GM19372 (cell line): ENCODE measurements around the gene ELF1.
"Not testable (repeated sequence)": the region's sequence is repeated elsewhere in the genome, so short reads cannot be mapped to it uniquely, and the experiment has no call there.

ENCODE experiments used
- ATAC-seq: cut with Tn5 transposase; IDR thresholded peaks from one replicate; pipeline ENCODE4 v1.9.1; 2021; ENCODE audit warnings: mild to moderate bottlenecking, low read depth, moderate library complexity; ENCODE audit not compliant: unreplicated experiment

The ELF1 gene

GRCh38 chr13:40960716-40961115 is 58.4 kb downstream of the ELF1 start:
- ATAC-seq, result no peak

- no peak for ATAC-seq
Measured at GRCh38 chr13:40958655-40959054, 60.5 kb downstream of the ELF1 start.

GRCh38 chr13:40946485-40946884 is 72.6 kb downstream of the ELF1 start:
- no peak for ATAC-seq

- no peak for ATAC-seq
Measured at GRCh38 chr13:40943073-40943472, 76.0 kb downstream of the ELF1 start.

GRCh38 chr13:40941581-40941980 is 77.5 kb downstream of the ELF1 start:
- no peak for ATAC-seq

GRCh38 chr13:40940841-40941240 is 78.3 kb downstream of the ELF1 start:
- ATAC-seq, result no peak

- ATAC-seq, result no peak
Measured at GRCh38 chr13:40933508-40934204, 85.5 kb downstream of the ELF1 start.

GRCh38 chr13:40932252-40932651 is 86.9 kb downstream of the ELF1 start:
- ATAC-seq, result no peak

- ATAC-seq, result no peak
Measured at GRCh38 chr13:40931719-40932118, 87.4 kb downstream of the ELF1 start.

- ATAC-seq, result not testable (repeated sequence)
Measured at GRCh38 chr13:40929883-40930282, 89.2 kb downstream of the ELF1 start.

- ATAC-seq, result no peak
Measured at GRCh38 chr13:40928980-40929379, 90.1 kb downstream of the ELF1 start.

GRCh38 chr13:40927929-40928328 is 91.2 kb downstream of the ELF1 start:
- ATAC-seq, result no peak

- no peak for ATAC-seq
Measured at GRCh38 chr13:40923867-40924266, 95.2 kb downstream of the ELF1 start.

GRCh38 chr13:40922437-40923040 is 96.6 kb downstream of the ELF1 start:
- no peak for ATAC-seq

- ATAC-seq, result no peak
Measured at GRCh38 chr13:40920826-40921225, 98.3 kb downstream of the ELF1 start.

GRCh38 chr13:40919901-40920300 is 99.2 kb downstream of the ELF1 start:
- ATAC-seq, result not testable (repeated sequence)

GRCh38 chr13:40916207-40916998 is 102.7 kb downstream of the ELF1 start:
- no peak for ATAC-seq

GRCh38 chr13:40914863-40915262 is 104.3 kb downstream of the ELF1 start:
- not testable (repeated sequence) for ATAC-seq

GRCh38 chr13:40911341-40911740 is 107.8 kb downstream of the ELF1 start:
- no peak for ATAC-seq

GRCh38 chr13:40910324-40911050 is 108.6 kb downstream of the ELF1 start:
- ATAC-seq, result no peak
